ENCODE results near the gene EPC2. TPM values are rescaled to one million over a fixed set of nuclear protein-coding genes. Genes with fewer than 3 reads are reported as not detected.
A peak's percentile ranks its signal among the peaks of the same experiment; 100 is the strongest.

EPC2 gene
- total RNA-seq, 1 donor from 2014 or later, result 39.2 TPM

- no peak overlapping the region for H3K4me3 Mint-ChIP-seq (ENCODE audit: unreplicated experiment)
- no peak for DNase-seq (ENCODE audit: extremely low spot score, unreplicated experiment)
- H3K9me3 Mint-ChIP-seq (ENCODE audit: unreplicated experiment), result no peaks in the 10 kb centered on the region
- peaks cover 13% of the 10 kb centered on the region for H3K4me1 Mint-ChIP-seq (ENCODE audit: unreplicated experiment)
- no peak for TF ChIP-seq CTCF (IDR thresholded peaks at IDR 0.05)
- no peak overlapping the region for H3K27ac Mint-ChIP-seq (ENCODE audit: unreplicated experiment)
- H3K36me3 Mint-ChIP-seq (ENCODE audit: unreplicated experiment), result no peaks in the 10 kb centered on the region
- peaks cover 2% of the 10 kb centered on the region for H3K27me3 Mint-ChIP-seq (ENCODE audit: unreplicated experiment)
Observed at GRCh38 chr2:148640767-148641166, 3.8 kb upstream of the EPC2 start.

- Mint-ChIP-seq H3K36me3 (ENCODE audit: unreplicated experiment) (no peaks in the 10 kb centered on the region), H3K27me3 (ENCODE audit: unreplicated experiment) (peaks cover 2% of the 10 kb centered on the region), H3K4me3 (ENCODE audit: unreplicated experiment) (no peak overlapping the region), H3K27ac (ENCODE audit: unreplicated experiment) (no peak overlapping the region), H3K9me3 (ENCODE audit: unreplicated experiment) (no peaks in the 10 kb centered on the region), H3K4me1 (ENCODE audit: unreplicated experiment) (peaks cover 23% of the 10 kb centered on the region)
- no peak for TF ChIP-seq CTCF (IDR thresholded peaks at IDR 0.05)
- no peak for DNase-seq (ENCODE audit: extremely low spot score, unreplicated experiment)
Observed at GRCh38 chr2:148642112-148642744, 2.3 kb upstream of the EPC2 start.

GRCh38 chr2:148642891-148643416, 1.6 kb upstream of the EPC2 start:
- no peak for TF ChIP-seq CTCF (IDR thresholded peaks at IDR 0.05)
- peaks cover 2% of the 10 kb centered on the region for H3K27me3 Mint-ChIP-seq (ENCODE audit: unreplicated experiment)
- H3K4me3 Mint-ChIP-seq (ENCODE audit: unreplicated experiment), result peak overlapping the region; percentile 89
- DNase-seq (ENCODE audit: extremely low spot score, unreplicated experiment), result no peak
- no peaks in the 10 kb centered on the region for H3K9me3 Mint-ChIP-seq (ENCODE audit: unreplicated experiment)
- H3K36me3 Mint-ChIP-seq (ENCODE audit: unreplicated experiment), result no peaks in the 10 kb centered on the region
- peak overlapping the region; percentile 58 for H3K27ac Mint-ChIP-seq (ENCODE audit: unreplicated experiment)
- peaks cover 26% of the 10 kb centered on the region for H3K4me1 Mint-ChIP-seq (ENCODE audit: unreplicated experiment)

GRCh38 chr2:148643421-148643820, 1.1 kb upstream of the EPC2 start:
- TF ChIP-seq CTCF (IDR thresholded peaks at IDR 0.05), result no peak
- Mint-ChIP-seq H3K4me1 (ENCODE audit: unreplicated experiment) (peaks cover 28% of the 10 kb centered on the region), H3K27ac (ENCODE audit: unreplicated experiment) (no peak overlapping the region), H3K27me3 (ENCODE audit: unreplicated experiment) (peaks cover 2% of the 10 kb centered on the region), H3K36me3 (ENCODE audit: unreplicated experiment) (no peaks in the 10 kb centered on the region), H3K4me3 (ENCODE audit: unreplicated experiment) (peak overlapping the region; percentile 89), H3K9me3 (ENCODE audit: unreplicated experiment) (no peaks in the 10 kb centered on the region)
- no peak for DNase-seq (ENCODE audit: extremely low spot score, unreplicated experiment)

- Mint-ChIP-seq H3K9me3 (ENCODE audit: unreplicated experiment) (no peaks in the 10 kb centered on the region), H3K27me3 (ENCODE audit: unreplicated experiment) (peaks cover 2% of the 10 kb centered on the region), H3K4me3 (ENCODE audit: unreplicated experiment) (peak overlapping the region; percentile 84)
Observed at GRCh38 chr2:148644883-148645538, 460 bp downstream of the EPC2 start.

More at GRCh38 chr2:148644883-148645538, 460 bp downstream of the EPC2 start:
- peak; percentile 97 for DNase-seq (ENCODE audit: extremely low spot score, unreplicated experiment)
- H3K36me3 Mint-ChIP-seq (ENCODE audit: unreplicated experiment), result no peaks in the 10 kb centered on the region
- peaks cover 36% of the 10 kb centered on the region for H3K4me1 Mint-ChIP-seq (ENCODE audit: unreplicated experiment)
- TF ChIP-seq CTCF (IDR thresholded peaks at IDR 0.05), result peak; percentile 41
- peak overlapping the region; percentile 99 for H3K27ac Mint-ChIP-seq (ENCODE audit: unreplicated experiment)

Measured in osteocyte (in vitro differentiated cells).